Prostate gland (tissue), 2 donors: ENCODE measurements around the gene CHCHD6.

Experiments
- CTCF ChIP-seq, 4 experiments: fragments of 200-600 bp in 2 of 4; fragments of 450-650 bp in 2 of 4; sonication (generic) in 2 of 4; IDR thresholded peaks; 1 replicate in 3 of 4; 2 replicates in 1 of 4; pipeline ENCODE4 v1.5.1; 2016 to 2019; ENCODE audit warnings: antibody characterized with exemption in 4 of 4, mild to moderate bottlenecking in 2 of 4, moderate library complexity in 2 of 4
- POLR2AphosphoS5 ChIP-seq: sonication (generic); formaldehyde crosslinking; IDR thresholded peaks from one replicate; pipeline ENCODE4 v1.6.1; 2017; ENCODE audit warnings: antibody characterized with exemption

- no peak for TF ChIP-seq POLR2AphosphoS5
- TF ChIP-seq CTCF (IDR thresholded peaks at IDR 0.05): no peak
Observed at GRCh38 chr3:126928921-126929474, 225.0 kb downstream of the CHCHD6 start.
